Vagina (tissue), 2 donors: ENCODE data around the gene KRTAP1-5.
"Not testable (repeated sequence)": the region's sequence is repeated elsewhere in the genome, so short reads cannot be mapped to it uniquely, and the experiment has no call there.

Source experiments
- CTCF ChIP-seq, 3 experiments: fragments of 450-650 bp in 2 of 3; fragments of 200-600 bp in 1 of 3; sonication (generic) in 1 of 3; IDR thresholded peaks; one replicate each; pipeline ENCODE4 v1.5.1; 2017 to 2019; ENCODE audit warnings: antibody characterized with exemption in 3 of 3, mild to moderate bottlenecking in 2 of 3, moderate library complexity in 2 of 3
- POLR2A ChIP-seq, 2 donors: fragments of 450-650 bp; IDR thresholded peaks; one replicate each; pipeline ENCODE4 v1.6.1; 2017; ENCODE audit warnings: antibody characterized with exemption in 2 of 2, mild to moderate bottlenecking in 2 of 2, moderate library complexity in 2 of 2
- POLR2AphosphoS5 ChIP-seq, 2 donors: sonication (generic); formaldehyde crosslinking; IDR thresholded peaks; one replicate each; pipeline ENCODE4 v1.9.0; 2017; ENCODE audit warnings: antibody characterized with exemption in 2 of 2, mild to moderate bottlenecking in 2 of 2, low read depth in 1 of 2; ENCODE audit not compliant: insufficient read depth in 1 of 2

DNA sequence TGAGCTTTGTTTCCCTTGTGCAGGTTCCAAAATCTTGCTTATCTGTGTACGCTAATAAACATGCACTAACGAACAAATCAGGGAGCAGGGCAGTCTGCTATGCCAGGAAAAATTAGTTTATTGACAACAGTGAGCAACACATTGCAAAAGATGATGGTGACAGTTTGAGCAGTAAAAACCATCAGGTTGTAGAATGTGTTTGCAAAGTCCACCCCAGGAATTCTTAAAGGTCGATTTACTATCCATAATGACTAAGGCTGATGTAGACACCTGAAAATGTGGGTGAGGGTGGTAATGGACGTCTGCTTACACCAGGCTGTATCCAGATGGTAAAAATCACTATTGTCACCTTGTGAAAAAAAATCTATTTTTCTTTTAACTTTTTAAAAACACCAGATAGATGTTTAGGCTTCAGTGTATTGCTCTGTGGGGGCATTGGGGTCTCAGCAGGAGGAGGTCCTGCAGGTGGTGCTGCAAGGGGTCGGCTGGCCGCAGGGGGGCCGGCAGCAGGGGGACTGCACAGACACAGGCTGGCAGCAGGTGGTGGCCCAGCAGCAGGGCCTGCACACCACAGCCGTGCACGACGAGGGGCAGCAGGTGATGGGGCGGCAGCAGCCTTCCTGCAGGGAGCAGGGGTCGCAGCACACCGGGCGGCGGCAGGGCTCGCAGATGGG is 38.1 kb upstream of the KRTAP1-5 start:
- not testable (repeated sequence) for TF ChIP-seq POLR2AphosphoS5 (IDR thresholded peaks at IDR 0.05; ENCODE audit: insufficient read depth in 1 of 2, low read depth in 1 of 2); CTCF (IDR thresholded peaks at IDR 0.05); POLR2A (IDR thresholded peaks at IDR 0.05)
